ENCODE data around the gene NLK.

- no peak for TF ChIP-seq CTCF (conservative IDR thresholded peaks at IDR 0.05; ENCODE audit: low read length)
- no peak for TF ChIP-seq EZH2phosphoT487 (IDR thresholded peaks at IDR 0.05; ENCODE audit: borderline replicate concordance, low read depth, low read length)
Measured at GRCh38 chr17:28041068-28041843, 1.2 kb upstream of the NLK start.

Data from OCI-LY7 (cell line).